GM21447 (cell line): ENCODE data around the gene ABHD17A.
A peak's percentile ranks its signal among the peaks of the same experiment; 100 is the strongest.
"Not testable (repeated sequence)": the region's sequence is repeated elsewhere in the genome, so short reads cannot be mapped to it uniquely, and the experiment has no call there.

Experiments
- ATAC-seq: cut with Tn5 transposase; IDR thresholded peaks from one replicate; pipeline ENCODE4 v1.9.1; 2021; ENCODE audit not compliant: unreplicated experiment

Gene ABHD17A

DNA sequence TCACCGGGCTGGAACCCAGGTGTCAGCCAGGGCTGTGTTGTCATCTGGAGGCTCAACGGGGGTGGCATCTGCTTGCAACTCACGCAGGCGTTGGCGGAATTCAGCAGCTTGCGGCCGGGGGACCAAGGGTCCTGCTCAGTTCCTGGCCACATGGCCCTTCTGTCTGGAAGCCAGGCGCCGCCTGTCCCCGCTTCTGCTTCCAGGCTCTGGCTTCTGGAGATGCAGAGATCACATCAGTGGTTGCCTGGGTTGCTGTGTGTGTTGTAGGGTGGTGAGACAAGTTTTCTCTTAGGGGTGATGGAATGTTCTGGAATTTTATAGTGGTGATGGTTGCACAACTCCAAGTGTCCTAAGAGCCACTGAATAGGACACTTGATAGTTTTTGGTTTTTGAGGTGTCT lies 24.9 kb upstream of the ABHD17A start:
- no peak for ATAC-seq

- no peak for ATAC-seq
Measured at GRCh38 chr19:1909761-1910080, 24.4 kb upstream of the ABHD17A start.

GRCh38 chr19:1908364-1908678 lies 23.0 kb upstream of the ABHD17A start:
- ATAC-seq, result no peak

- ATAC-seq, result no peak
Measured at GRCh38 chr19:1907563-1908363, 22.5 kb upstream of the ABHD17A start.

GRCh38 chr19:1906985-1907562 lies 21.8 kb upstream of the ABHD17A start:
- no peak for ATAC-seq

DNA sequence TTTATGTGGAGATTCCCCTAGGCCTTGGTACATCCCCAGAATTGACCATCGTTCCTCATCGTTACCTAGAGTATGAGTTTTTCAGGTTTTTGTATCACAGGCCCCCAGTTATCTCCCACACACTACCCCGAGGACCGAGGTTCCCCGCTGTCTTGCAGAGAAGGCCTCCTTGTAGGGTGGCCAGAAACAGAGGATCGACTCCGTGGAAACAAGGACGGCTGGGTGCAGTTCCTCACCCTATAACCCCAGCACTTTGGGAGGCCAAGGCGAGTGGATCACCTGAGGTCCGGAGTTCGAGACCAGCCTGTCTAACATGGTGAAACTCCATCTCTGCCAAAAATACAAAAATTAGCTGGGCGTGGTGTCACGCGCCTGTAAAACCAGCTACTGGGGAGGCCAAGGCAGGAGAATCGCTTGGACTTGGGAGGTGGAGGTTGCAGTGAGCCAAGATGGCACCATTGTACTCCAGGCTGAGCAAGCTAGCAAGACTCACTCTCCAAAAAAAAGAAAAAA lies 20.6 kb upstream of the ABHD17A start:
- no peak for ATAC-seq

- peak; percentile 73 for ATAC-seq
Measured at GRCh38 chr19:1905110-1905862, 20.0 kb upstream of the ABHD17A start, which contains the start of the genes ADAT3 and SCAMP4. ADAT3 (plus strand) TSS chr19:1905399; CDS start chr19:1912048, 6,649 bp downstream. SCAMP4 (plus strand) TSS chr19:1905399; CDS start chr19:1915020, 9,621 bp downstream.

GRCh38 chr19:1904860-1905109 lies 19.5 kb upstream of the ABHD17A start:
- no peak for ATAC-seq

DNA sequence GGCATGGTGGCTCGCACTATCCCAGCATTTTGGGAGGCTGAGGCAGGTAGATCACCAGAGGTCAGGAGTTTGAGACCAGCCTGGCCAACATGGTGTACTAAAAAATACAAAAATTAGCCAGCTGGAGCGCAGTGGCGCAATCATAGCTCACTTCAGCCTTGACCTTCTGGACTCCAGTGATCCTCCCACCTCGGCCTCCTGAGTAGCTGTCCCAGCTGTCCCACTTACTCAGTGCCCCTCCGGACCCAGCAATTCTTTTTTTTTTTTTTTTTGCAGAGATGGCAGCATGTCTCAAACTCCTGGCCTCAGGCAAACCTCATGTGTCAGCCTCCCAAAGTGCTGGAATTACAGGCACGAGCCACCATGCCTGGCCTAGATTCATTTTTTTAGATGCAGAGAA lies 17.6 kb upstream of the ABHD17A start:
- no peak for ATAC-seq

GRCh38 chr19:1901940-1902404 lies 16.7 kb upstream of the ABHD17A start:
- no peak for ATAC-seq

DNA sequence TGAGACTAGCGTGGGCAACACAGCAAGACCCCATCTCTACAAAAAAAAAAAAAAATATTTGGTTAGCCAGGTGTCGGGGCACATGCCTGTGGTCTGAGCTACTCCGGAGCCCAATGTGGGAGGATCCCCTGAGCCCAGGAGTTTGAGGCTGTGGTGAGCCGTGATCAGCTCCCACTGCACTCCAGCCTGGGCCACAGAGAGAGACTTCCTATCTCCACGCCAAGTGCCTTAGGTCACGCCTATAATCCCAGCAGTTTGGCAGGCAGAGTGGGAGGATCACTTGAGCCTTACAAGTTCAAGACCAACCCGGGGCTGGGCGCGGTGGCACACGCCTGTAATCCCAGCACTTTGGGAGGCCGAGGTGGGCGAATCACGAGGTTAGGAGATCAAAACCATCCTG lies 11.2 kb upstream of the ABHD17A start:
- no peak for ATAC-seq

DNA sequence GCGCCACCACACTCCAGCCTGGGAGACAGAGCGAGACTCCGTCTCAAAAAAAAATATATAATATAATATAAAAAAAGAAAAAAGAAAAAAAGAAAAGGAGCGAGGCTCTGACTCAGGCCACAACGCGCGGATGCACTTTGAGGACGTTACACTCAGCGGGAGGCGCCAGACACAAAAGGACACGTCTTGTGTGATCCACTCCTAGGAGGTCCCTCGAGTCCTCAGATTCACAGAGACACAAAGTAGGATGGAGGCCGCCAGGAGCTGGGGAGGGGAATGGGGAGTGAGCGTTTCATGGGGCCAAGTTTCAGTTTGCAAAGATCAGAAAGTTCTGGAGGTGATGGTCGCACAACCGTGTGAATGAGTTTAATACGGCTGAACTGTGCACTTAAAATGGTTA lies 8.5 kb upstream of the ABHD17A start:
- ATAC-seq, result no peak

GRCh38 chr19:1889907-1890306 lies 4.6 kb upstream of the ABHD17A start:
- ATAC-seq, result no peak

GRCh38 chr19:1888385-1888784 lies 3.1 kb upstream of the ABHD17A start:
- ATAC-seq, result no peak

- ATAC-seq, result not testable (repeated sequence)
Measured at GRCh38 chr19:1886360-1886759, 1.1 kb upstream of the ABHD17A start.

- ATAC-seq, result no peak
Measured at GRCh38 chr19:1884719-1885334, 469 bp downstream of the ABHD17A start.

- no peak for ATAC-seq
Measured at GRCh38 chr19:1884291-1884718, 991 bp downstream of the ABHD17A start.

DNA sequence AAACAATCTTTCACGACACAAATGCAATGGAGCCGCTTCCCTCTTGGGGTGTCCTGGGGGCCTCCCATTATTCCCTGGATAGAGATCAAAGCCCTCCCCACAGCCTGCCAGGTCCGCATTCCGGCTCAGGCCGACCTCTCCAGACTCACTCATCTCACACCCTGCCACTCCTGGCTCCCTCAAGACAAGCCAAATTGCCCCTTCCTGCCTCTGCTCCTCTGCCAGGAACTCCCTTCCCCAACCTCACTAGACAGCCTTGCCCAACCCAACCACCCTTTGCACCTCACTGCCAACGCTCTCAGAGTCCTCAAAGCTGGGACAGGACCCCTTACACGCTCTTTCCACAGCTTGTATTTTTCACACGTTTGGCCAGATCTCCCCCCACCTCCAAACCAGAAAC lies 1.5 kb downstream of the ABHD17A start:
- ATAC-seq, result no peak

DNA sequence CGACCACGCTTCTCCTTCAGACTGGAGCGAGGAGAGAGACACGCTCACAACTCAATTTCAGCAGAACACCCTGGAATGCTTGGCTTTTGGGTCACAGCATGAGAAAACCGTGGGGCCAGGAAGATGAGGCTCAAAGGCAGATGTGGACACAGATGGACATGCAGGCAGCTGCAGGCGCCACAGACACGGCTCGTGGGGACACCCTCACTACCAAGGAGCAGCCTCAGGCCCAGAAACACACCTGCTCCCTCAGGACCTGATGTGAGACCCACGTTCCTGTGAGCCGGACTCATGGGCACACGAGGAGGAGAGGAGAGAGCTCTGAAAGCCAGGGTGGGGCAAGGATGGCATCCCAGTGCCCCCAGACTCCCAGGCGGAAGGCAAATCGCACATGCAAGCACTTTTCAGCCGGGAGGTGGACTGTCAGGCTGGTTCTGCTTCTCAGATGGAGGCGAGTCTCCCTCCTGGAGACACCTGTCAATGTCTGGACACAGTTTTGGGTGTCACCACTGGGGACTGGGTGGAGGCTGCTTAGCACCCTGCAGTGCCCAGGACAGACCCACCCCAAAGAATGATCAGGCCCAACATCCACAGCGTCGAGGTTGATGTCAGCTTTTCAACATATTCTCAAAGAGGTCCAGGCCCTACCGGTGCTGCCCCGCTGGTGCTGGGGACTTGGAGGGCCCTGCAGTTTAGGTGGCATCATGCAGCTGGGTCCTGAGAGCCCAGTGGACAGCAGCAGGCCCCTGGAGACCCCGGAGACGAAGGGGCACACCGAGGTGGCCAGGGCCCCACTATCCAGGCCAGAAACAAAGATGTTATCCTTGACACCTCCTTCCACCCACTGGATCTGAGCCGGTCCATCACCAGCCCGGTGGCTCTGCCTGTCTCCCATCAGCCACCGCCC lies 2.3 kb downstream of the ABHD17A start:
- no peak for ATAC-seq

DNA sequence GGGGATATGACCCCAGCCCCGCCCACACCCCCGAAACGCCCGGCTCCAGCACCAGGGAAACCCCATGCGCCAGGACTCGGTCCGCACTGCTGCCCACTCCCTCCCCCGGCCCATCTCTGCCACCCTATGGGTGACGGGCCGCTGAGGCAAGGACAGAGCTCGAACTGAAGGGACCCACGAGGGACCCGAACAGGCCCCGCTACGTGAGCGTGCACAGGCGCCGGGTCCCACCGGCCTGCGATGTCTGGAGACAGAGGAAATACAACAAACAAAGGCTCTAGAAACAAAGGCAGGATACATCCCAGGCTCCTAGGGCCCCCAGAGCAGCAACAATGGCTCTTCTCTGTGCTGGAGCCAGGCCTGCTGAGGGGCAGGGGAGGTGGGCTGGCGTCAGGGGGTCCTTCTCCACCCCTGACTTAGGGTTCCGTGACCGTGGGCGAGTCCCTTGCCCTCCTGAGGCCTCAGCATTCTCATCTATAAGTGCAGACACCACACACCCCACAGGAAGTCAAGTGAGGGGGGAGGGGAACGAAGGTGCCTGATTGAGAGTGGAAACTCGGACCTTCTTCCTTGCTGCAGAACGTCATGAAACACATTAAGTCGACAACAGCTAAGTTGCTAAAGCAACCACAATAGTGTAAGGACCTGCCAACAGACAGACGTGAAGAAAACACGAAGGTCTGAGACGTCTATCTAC lies 3.1 kb downstream of the ABHD17A start:
- ATAC-seq, result no peak
